ENCODE results near the gene MINK1.

Gene MINK1

DNA sequence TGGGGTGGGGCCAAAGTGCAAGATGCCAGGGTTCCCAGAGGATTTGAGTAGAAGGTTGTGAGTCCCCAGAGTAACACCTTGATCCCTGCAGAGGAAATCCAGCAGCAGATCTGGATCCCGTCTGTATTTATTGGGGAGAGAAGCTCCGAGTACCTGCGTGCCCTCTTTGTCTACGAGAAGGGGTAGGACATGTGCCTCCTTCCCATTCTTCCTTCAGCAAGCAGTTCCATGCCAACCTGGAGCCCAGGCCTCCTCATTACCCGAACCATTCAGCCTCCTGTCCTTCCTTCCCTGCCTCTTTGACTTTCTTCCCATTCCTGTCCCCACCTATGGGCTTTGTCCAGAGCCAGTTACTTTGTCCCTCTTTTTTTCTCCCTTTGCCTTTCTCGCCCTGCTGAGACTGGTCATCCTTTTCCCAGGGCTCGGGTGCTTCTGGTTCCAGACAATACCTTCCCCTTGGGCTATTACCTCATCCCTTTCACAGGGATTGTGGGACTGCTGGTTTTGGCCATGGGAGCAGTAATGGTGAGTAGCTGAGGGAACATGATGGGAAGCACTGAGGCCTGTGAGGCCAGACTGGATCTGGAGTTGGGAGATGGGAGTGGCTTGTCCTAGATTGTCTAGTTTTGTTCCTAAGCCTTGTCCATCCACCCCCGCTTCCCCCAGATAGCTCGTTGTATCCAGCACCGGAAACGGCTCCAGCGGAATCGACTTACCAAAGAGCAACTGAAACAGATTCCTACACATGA is 109.8 kb downstream of the MINK1 start:
- no peak for TF ChIP-seq ZFX (IDR thresholded peaks at IDR 0.05)
- TF ChIP-seq, protein P1, sequence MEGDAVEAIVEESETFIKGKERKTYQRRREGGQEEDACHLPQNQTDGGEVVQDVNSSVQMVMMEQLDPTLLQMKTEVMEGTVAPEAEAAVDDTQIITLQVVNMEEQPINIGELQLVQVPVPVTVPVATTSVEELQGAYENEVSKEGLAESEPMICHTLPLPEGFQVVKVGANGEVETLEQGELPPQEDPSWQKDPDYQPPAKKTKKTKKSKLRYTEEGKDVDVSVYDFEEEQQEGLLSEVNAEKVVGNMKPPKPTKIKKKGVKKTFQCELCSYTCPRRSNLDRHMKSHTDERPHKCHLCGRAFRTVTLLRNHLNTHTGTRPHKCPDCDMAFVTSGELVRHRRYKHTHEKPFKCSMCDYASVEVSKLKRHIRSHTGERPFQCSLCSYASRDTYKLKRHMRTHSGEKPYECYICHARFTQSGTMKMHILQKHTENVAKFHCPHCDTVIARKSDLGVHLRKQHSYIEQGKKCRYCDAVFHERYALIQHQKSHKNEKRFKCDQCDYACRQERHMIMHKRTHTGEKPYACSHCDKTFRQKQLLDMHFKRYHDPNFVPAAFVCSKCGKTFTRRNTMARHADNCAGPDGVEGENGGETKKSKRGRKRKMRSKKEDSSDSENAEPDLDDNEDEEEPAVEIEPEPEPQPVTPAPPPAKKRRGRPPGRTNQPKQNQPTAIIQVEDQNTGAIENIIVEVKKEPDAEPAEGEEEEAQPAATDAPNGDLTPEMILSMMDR (conservative IDR thresholded peaks at IDR 0.05): no peak
- H3K27ac ChIP-seq: no peak overlapping the region

DNA sequence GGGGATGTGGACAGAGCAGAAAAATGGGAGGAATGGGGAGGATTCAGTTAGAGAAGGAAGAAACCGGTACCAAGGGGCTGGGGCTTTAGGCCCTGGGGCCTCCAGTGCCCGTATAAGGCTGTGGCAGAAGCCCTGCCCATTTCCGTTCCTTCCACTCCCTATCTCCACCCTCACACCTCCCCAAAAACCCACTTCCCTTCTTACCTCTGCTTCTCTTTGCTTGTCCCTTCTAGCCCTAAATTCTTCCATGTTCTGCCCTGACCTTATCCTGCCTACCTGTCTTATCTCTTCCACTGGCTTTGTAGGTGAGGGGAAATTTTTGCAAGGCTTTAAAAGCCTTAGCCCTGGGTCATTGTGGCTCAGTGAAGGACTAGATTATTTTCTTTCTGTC is 111.0 kb downstream of the MINK1 start:
- TF ChIP-seq, protein P1 (conservative IDR thresholded peaks at IDR 0.05): no peak
- no peak for TF ChIP-seq ZFX (IDR thresholded peaks at IDR 0.05)
- no peak overlapping the region for H3K27ac ChIP-seq

- TF ChIP-seq, protein P1 (conservative IDR thresholded peaks at IDR 0.05): no peak
- no peak for TF ChIP-seq ZFX (IDR thresholded peaks at IDR 0.05)
- no peak overlapping the region; the same call in 1 of the 2 replicates for H3K27ac ChIP-seq
These were observed 111.5 kb downstream of the MINK1 start for GRCh38 chr17:4944554-4945175.

- H3K27ac ChIP-seq: peak overlapping the region; percentile 13
- TF ChIP-seq, protein P1 (conservative IDR thresholded peaks at IDR 0.05): no peak
- TF ChIP-seq ZFX (IDR thresholded peaks at IDR 0.05): no peak
These were observed 112.2 kb downstream of the MINK1 start for GRCh38 chr17:4945176-4945943.

GRCh38 chr17:4945944-4946280 is 112.8 kb downstream of the MINK1 start:
- peak overlapping the region; percentile 13 for H3K27ac ChIP-seq
- TF ChIP-seq, protein P1 (conservative IDR thresholded peaks at IDR 0.05): no peak
- TF ChIP-seq ZFX (IDR thresholded peaks at IDR 0.05): no peak

DNA sequence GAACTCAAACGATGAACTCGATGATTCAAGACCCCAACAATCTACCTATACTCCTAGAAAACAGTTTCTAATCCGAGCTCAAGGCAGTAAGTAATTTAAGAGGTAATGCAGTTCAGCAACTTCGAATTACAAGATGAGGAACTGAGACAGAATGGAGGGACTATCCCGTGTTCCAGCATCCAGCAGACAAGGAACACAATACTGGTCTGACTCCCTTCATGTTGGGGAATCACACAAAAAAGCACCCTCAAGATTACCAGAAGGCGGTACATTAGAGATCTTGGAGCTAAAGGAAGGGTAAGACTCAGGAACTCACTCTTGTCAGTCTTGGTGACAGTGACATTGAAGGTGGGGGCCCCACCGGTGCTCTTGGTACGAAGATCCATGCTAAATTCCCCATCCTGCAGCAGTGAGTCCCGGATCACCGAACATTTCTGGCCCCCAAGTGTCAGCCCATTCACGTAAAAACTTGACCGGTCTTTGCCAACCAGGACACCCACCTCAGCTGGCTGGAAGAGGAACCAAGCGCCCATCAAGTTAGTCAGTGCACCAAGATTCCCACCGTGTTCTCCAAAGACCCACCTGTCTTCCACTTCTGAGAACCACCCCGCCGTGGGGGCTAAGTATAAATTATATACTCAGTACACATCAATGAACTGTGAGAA is 113.3 kb downstream of the MINK1 start:
- H3K27ac ChIP-seq: peak overlapping the region; percentile 100
- TF ChIP-seq ZFX (IDR thresholded peaks at IDR 0.05): no peak
- TF ChIP-seq, protein P1 (conservative IDR thresholded peaks at IDR 0.05): no peak
